C4-2B (cell line): ENCODE measurements around the gene RAI2.

Source experiments
- CTCF ChIP-seq: fragments of 450-650 bp; conservative IDR thresholded peaks from 2 replicates; pipeline ENCODE4 v1.5.1; 2017; ENCODE audit warnings: mild to moderate bottlenecking
- ZFX ChIP-seq: fragments of 450-650 bp; IDR thresholded peaks from 2 replicates; pipeline ENCODE4 v1.6.1; 2017

GRCh38 chrX:17805120-17805519 is 56.0 kb downstream of the RAI2 start:
- peak; percentile 23; the same call in 1 of the 2 replicates for TF ChIP-seq CTCF
- TF ChIP-seq ZFX: no peak
